HUDEP-2 (cell line): ENCODE data around the gene CASZ1.
A peak's percentile ranks its signal among the peaks of the same experiment; 100 is the strongest.

Source experiments
- DNase-seq, 76 experiments: peaks; one replicate each; lab custom pipeline; 2025; ENCODE audit not compliant: unreplicated experiment in 76 of 76; lab: John Stamatoyannopoulos, UW

The CASZ1 gene, protein sequence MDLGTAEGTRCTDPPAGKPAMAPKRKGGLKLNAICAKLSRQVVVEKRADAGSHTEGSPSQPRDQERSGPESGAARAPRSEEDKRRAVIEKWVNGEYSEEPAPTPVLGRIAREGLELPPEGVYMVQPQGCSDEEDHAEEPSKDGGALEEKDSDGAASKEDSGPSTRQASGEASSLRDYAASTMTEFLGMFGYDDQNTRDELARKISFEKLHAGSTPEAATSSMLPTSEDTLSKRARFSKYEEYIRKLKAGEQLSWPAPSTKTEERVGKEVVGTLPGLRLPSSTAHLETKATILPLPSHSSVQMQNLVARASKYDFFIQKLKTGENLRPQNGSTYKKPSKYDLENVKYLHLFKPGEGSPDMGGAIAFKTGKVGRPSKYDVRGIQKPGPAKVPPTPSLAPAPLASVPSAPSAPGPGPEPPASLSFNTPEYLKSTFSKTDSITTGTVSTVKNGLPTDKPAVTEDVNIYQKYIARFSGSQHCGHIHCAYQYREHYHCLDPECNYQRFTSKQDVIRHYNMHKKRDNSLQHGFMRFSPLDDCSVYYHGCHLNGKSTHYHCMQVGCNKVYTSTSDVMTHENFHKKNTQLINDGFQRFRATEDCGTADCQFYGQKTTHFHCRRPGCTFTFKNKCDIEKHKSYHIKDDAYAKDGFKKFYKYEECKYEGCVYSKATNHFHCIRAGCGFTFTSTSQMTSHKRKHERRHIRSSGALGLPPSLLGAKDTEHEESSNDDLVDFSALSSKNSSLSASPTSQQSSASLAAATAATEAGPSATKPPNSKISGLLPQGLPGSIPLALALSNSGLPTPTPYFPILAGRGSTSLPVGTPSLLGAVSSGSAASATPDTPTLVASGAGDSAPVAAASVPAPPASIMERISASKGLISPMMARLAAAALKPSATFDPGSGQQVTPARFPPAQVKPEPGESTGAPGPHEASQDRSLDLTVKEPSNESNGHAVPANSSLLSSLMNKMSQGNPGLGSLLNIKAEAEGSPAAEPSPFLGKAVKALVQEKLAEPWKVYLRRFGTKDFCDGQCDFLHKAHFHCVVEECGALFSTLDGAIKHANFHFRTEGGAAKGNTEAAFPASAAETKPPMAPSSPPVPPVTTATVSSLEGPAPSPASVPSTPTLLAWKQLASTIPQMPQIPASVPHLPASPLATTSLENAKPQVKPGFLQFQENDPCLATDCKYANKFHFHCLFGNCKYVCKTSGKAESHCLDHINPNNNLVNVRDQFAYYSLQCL (N-terminal part only)

DNA sequence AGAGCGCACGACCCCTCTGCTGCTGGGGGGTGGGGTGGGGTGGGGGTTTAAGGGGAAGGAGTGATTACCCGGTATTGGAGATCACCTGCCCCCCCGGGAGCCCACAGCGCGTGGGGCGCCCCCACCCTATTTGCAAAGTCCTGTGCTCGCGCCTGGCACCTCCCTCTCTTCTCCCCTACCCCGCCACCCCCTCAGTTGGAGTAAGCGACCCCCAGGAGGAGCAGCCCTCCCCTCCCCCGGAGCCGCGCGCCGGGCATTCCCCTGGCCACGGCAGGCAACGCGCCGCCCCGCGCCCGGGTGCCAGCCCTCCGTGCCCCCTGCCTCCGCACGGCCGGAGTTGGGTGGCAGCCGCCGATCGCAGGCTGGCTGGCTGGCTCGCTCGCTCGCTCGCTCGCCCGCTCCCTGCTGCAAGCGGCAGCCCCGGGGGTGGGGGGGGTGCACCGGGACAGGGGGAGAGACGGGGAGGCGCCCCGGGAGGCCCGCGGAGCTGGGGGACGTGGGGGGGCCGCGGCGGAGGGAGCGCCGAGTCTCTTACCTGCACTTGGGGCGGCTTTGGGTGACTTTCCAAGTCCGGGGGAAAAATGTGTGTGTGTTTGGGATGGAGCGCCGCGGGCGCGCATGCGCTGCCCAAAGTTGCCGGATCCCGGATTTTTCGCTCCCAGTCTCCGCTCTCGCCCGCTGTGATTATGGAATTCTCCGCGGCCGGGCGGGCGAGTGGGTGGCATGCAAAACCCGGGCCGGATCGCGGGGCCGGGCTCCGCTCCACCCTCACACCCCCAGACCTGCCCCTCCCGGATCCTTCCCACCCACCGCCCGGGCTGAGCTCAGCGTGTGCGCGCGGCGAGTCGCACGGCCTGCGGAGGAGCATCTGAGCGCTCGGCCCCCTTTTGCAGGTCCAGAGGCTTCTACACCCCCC, at the start of gene CASZ1:
Gene CASZ1 (minus strand): TSS at position 618 of the 916 bp plus-strand sequence. CDS start 102,757 bp downstream, outside the sequence.
- no peak for DNase-seq

DNA sequence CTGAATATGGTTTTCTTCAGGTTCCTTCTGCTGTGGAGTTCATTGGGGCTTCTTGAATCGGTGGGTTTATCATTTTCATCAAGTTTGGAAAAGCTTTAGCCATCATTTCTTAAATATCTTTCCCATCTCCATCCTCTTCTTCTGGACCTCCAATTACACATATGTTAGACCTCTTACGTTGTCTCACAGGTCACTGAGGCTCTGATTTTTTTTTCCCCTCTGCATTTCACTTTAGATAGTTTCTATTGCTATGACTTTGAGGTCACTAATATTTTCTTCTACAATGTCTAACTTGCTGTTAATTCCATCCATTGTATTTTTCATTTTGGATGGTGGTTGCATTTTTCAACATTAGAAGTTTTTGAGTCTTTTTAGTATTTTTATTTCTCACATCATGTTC, 47.3 kb upstream of the CASZ1 start:
- no peak for DNase-seq

DNA sequence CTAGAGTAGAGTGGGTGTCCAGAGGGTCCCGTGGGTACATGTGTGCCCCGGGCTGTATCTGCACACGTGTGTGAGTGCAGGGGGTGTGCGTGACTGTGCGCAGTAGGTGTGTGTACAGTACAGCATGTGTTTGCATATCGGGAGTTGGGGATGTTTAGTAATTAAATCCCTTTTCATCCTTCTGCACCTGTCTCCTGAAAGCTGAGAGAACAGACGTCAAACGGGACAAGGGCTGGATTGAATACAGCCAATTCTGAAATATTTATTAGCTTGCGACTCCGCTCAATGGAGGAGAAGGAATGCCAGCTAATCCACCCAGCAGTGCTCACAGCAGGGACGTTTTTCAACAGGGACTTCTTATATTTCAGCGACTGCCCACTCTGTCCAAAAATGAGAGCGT, 44.7 kb upstream of the CASZ1 start:
- no peak for DNase-seq

DNA sequence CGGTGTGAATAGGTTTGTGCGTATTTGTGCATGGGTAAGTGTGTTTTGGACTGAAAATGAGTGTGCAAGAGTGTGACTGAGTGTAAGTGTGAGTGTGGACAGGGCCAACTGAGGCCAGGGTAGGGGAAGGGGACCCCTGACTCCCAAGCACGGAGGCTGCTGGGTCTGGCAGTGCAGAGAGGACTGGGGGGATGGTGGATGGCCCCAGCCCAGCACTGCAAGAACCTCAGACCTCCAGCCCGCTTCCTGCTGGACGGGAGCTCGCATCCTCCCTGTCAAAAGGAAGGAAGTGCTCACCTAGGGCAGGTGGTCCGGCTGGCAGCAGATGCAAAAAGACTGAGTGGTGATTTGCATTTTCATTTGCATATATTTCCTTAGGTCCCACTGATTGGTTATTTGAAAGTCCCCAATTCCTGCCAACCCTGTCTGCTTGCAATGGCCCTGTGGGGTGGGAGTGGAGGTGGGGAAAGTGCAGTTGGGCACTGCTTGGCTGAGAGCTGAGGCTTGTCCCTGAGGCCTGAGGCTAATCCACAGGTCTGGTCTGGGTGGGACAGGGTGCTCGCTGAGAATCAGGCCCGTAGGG, 42.8 kb upstream of the CASZ1 start:
- DNase-seq: no peak

DNA sequence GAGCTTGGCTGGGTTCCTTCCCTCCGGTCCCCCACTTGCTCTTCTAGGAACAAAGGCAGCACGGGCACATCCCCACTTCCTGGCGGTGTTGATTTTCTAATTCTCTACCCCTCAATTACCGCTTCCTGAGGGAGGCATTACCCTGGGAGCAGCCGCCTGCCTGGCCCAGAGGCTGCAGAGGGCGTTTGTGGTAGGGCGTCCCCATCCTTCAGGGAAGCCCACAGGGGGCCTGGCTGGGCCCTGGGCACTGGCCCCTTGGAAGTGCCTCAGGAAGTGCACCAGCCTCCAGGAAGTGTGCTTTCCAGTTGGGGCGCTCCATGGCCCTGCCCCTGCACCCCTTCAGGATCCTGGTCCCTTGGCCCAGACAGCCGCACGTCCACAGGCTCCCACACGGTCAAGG, 42.1 kb upstream of the CASZ1 start:
- no peak for DNase-seq

DNA sequence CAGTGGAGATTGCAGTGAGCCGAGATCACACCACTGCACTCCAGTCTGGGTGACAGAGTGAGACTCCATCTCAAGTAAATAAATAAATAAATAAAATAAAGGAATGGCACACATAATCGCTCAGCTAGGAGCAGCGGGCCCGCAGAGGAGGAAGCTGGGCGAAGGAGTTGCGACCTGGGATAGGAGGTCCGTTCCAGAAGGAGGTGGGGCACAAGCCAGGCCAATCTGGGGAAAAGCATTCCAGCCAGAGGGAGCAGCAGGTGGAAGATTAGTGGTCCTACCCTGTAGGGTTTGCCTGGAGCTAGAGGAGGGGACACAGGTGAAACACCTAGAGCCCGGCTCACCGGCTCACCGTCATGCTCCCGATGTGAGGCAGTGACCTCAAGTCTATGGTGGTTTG, 40.3 kb upstream of the CASZ1 start:
- DNase-seq: no peak

DNA sequence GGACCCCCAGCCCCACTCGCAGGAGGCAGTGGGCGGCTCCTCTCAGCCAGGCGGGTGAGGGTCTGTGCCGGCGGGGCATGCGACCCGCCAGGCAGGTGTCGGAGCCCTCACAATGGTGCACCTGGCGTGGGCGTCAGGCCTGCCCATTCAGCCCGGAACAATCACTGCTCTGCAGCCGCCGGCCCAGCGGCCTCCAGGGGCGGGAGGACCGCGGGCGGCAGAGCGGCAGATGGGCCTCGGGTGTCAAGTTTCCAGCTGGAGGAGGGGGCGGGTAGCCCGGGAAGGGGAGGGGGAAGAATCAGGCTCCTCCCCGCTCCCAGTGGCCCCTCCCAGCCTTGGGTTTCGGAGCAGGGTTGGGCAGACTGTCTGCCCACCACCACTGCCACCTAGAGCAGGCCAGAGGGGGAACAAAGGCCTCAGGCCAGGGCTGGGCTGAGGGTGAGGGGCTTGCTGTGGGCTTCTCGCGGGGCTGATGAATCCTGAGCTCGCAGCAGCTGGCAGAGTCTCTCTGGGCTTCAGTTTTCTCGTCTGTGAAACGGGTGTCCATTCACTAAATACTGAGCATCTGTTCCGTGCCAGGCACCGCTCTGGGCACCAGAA, 39.5 kb upstream of the CASZ1 start:
- DNase-seq: no peak

DNA sequence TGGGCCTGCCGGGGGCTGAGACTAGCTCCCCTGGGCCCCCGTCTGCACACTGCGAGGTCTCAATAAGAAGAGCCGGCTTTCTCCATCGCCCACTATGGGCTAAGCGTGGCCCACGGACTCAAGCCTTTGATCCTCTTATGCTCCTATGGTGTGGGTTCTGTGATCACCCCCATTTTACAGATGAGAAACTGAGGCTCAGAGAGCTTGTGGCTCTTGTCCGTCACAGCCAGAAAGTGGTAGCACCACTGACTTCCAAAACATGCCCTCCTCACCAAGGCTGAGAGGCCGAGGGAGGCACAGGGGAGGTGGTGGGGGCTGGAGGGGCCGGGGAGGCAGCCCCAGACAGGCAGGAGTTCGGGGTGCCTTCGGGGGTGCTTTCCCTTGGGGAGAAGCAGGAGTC, 39.0 kb upstream of the CASZ1 start:
- DNase-seq: no peak

DNA sequence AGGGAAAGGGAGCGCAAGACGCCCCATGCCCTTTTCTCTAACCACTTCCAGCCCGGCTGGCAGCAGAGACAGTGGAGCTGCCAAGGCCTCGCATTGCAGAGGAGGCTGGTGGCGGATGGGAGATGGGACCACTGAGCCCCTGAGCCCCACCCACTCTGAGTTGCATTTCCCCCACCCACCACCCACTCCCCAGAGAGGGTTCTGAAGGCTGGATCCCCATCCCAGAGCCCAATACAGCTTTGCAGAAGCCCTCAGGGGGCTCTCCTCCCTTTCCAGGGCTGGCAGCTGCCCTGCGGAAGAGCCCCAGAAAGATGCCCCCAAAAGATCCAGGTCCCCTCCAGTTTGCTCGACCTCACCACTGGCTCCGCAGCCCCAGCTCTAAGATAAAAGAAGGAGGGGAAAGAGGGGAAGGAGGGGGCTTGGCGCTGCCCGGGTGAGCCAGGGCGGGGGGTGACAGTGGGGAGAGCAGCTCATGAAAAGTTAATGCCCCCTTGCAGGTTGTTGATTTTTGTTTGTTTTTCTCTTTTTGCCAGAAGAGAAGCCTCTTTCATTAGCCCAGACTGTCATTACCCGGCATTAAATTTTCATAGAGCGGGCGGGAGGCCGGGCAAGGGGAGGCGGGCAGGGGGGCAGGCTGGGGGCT, 38.4 kb upstream of the CASZ1 start:
- DNase-seq: no peak

DNA sequence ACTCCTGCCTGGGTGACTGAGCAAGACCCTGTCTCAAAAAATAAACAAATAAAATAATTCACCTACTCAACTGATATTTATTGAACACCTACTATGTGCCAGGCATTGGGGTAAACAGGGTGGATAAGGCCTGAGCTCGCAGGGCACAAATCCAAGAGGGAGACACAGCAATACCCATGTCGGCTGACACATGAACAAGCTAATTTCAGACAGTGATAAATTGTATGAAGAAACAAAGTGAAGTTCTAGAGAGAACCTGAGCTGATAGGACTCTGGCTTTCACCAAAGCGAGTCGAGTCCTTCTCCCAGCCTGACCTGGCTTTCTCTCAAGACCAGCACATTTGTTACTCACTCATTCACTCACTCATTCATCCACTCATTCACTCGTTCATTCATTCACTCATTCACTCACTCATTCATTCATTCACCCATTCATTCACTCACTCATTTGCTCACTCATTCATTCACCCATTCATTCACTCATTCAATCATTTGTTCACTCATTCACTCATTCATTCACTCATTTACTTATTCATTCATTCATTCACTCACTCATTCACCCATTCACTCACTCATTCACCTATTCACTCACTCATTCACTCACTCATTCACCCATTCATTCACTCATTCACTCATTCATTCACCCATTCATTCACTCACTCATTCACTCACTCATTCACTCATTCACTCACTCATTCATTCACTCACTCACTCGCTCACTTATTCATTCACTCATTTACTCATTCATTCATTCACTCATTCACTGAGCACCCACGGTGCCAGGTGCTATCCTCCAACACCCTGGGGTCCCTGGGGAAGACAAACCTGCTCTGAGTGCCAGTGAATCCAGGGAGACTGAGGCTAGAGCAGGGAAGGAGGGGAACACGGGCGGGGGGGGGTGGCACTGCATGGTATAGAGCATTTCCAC, 37.4 kb upstream of the CASZ1 start:
- DNase-seq: no peak

DNA sequence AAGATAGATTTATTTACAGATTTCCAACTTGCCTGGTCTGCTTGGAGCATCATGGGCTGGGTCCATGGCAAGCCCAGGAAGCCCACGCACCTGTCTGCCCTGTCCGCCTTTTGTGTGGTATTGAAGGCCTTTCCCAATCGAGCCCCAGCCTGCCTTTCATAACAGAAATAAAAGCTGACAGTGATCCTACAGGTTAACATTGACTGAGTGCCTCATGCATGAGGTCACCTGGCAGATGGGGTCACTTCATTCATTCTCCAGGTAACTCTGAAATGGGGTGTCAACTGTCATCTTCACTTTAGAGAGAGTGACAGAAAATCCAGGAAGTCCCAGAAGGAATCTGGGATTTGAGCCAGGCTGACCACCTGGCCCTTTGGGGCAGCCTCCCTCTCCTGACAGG, 36.3 kb upstream of the CASZ1 start:
- peak in 1 of 76 experiments; percentile 4 for DNase-seq

DNA sequence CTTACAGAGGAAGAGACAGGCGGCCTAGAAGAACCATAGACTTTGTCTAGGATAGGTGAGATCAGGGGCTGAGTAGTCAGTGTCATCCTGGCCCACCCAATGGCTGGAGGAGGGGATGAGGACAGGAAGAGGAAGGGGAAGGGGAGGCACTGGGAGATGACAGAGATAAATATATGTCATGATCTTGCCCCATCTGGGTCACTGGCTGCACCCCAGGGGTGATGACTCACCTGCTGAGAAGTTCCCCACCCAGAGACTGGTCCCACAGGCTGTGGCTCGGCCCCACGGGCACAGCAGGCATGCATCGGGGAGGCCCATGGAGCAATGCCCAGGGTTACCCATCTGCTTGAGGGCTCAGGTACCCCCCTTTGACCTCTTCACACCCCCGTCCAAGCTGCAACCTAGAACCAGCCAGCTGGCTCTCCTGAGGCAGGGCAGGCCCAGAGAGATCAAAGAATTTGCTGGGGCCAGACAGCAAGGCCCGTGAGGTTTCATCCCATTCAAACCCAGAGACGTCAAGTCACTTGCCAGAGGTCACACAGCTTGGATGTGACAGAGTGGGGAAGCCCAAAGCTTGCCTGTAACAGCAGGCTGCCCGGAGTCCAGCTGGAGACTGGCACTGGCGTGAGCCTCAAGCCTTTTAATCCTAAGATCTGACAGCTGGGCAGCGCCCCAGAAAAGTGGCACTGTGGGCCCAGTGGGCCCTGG, 34.7 kb upstream of the CASZ1 start:
- DNase-seq: no peak

DNA sequence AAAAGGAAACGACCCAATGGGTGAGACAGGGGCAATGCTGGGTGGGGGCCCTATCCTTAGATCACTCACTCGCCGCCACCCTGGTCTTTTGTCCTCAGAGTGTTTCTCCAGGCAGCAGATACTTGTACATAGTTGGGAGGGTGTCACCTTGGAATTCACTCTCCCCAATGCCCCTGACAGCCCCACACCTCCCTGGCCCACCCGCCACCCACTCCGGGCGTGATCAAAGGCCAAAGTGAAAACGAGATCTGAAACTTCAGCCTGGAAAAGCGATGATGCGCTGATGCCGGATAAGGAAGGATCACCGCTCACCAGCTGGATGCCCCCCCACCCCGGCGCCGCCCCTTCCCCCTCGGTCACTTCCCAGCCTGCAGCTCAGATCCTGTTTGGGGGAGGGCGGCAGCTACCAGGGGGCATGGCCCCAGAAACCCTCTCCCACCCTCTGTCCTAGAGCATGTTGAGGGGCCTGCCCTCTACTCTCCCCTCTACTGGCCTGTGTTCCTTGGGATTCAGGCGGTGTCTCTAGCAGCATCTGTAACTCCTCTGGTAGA, 33.6 kb upstream of the CASZ1 start:
- DNase-seq: no peak

DNA sequence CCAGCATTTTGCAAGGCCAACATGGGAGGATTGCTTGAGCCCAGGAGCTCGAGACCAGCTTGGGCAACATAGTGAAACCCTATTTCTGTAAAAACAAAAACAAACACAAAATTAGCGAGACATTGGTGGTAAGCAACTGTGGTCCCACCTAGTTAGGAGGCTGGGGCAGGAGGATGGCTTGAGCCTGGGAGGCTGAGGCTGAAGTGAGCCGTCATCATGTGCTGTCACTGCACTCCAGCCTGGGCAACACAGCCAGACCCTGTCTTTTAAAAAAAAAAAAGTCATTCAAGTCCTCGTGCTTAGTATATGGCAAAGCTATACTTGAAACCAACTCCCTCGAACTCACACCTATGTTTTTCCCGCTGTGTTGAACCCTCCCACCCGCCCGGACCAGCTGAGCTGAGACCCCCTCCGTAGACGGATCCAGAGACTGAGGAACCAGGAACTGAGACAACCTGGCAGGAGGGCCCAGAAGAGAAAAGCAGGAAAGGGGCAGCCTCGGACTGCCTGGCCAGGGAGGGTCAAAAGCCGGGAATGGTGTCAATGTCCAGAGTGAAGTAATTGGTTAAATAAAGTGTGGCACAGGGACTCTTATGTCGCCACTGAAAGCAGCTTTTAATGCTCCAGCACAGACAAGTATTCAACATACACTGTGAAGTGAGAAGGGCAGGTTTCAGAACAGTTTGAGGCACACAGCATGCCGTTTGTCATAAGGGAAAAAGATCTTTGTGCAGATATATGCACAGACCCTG, 32.8 kb upstream of the CASZ1 start:
- DNase-seq: no peak

DNA sequence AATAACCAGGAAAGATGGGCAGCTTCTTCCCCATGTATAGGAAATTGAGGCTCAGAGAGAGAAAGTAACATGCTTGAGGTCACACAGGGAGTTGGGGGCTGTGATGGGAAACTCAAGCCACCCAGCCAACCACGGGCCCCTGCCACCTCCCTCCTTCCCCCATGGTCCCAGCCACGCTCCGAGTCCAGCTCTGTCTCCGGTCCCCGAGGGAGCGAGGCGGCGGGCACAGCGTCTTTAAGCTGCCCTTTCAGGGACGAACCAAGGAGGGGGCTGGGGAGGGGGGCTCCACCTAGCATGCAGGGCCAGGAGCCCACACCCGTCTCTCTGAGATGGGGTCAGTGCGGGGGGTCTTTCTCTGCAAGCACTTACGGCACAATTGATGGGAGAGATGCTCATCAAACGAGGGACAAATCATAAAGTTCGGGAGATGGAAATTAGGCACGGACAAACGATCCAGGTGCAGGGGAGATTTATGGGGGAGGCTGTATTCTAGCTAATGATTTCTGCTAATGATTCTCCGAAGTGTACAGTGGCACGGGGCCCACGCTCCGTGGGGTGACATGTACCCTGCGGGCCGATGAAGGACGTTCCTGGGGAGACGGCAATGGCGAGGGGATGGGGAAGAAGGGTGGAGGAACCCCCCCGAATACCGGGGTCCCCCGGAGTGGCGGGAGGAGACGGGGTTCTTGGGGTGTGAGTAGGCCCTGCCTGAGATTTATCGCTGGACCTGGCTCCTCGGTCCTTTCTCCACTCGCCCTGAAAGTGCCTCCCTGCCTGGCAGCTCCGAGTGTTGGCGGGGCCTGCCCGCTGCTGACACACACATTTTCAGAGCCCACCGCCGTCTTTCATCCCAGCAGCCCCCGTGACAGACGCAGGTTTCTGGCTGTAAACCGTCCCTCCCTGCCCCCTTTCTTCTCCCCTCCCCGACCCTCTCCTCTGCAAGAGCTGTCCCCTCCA, 31.2 kb upstream of the CASZ1 start:
- DNase-seq: no peak
